ENCODE results near the gene GTPBP1. TPM values are rescaled to one million over a fixed set of nuclear protein-coding genes. Genes with fewer than 3 reads are reported as not detected.

The GTPBP1 gene
- total and polyA plus RNA-seq, 2 donors (not counting 3 experiments of a cell fraction or from before 2014, with no cell fraction given), result 29.8 to 50.3 TPM

DNA sequence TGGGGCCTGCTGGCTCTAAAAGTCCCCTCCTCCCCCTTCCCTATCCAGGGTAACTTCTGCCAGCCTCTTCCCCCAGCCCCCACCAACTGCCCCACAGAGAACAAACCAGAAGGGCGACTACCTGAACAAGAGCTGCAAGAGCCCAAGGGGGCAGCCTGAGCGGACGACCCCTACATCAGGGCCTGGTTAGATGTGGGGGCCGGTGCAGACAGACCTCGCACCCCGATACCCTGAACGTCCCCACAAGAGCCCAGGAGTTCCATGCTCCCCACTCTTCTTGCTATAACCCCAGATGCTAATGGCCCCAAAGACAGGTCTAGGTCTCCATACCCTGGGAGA lies 29.4 kb downstream of the GTPBP1 start:
- Histone ChIP-seq H3K9me1 (replicated peaks; ENCODE audit: control insufficient read depth, extremely low read depth, insufficient read depth, low read length) (no peaks in the 10 kb centered on the region), H3K27me3 (ENCODE audit: control insufficient read depth in 2 of 2, insufficient read depth in 2 of 2, low read length in 2 of 2) (no peaks in the 10 kb centered on the region), H3K9ac (replicated peaks; ENCODE audit: extremely low read depth, insufficient read depth, low read length) (no peak overlapping the region), H3K4me2 (ENCODE audit: insufficient read depth, low read length) (no peak overlapping the region), H3K4me1 (ENCODE audit: control insufficient read depth, extremely low read depth, insufficient read depth, low read length) (no peaks in the 10 kb centered on the region), H3K4me3 (replicated peaks in 1 of 3; ENCODE audit: insufficient read depth in 1 of 3, low read depth in 1 of 3, low read length in 3 of 3) (no peak overlapping the region), H3K79me2 (ENCODE audit: control insufficient read depth, insufficient read depth, low read length) (no peaks in the 10 kb centered on the region), H3K9me3 (replicated peaks; ENCODE audit: control insufficient read depth, insufficient read depth, low read length) (no peaks in the 10 kb centered on the region), H4K20me1 (replicated peaks; ENCODE audit: control insufficient read depth, extremely low read depth, insufficient read depth, low read length) (no peaks in the 10 kb centered on the region), H2AFZ (ENCODE audit: low read depth, low read length) (no peak overlapping the region), H3K27ac (ENCODE audit: insufficient read depth, low read depth, low read length) (no peak overlapping the region), H3K36me3 (ENCODE audit: control insufficient read depth in 2 of 2, extremely low read depth in 1 of 2, insufficient read depth in 2 of 2, low read length in 2 of 2) (peaks cover 8 to 54% of the 10 kb centered on the region in 2 experiments)
- no TSS peak for BruUV-seq (replicated peaks)
- dilution Hi-C loops (cut with MboI; ENCODE audit: extremely low pct_ligation_motif_present, low sequenced_read_pairs) (no loop called here), intact Hi-C loops (cut with micrococcal nuclease) (no loop called here)
- DNase-seq (ENCODE audit: low read depth, low spot score) (no peak), FAIRE-seq (no peak)
- ChIA-PET POLR2A (interaction anchor here (0.6 kb wide), 1 partner anchor 17 kb away, joined by 3 read pairs; no protein-coding TSS in a partner anchor), CTCF (interaction anchor here (1.0 to 2.9 kb wide), 2 partner anchors 10 to 31 kb away, joined by 3 to 19 read pairs; no protein-coding TSS in a partner anchor)
- TF ChIP-seq POLR2A (IDR thresholded peaks at IDR 0.05; ENCODE audit: low read depth, low read length) (peak; percentile 39), JUN (IDR thresholded peaks at IDR 0.05; ENCODE audit: borderline replicate concordance, insufficient read depth, insufficient read length, low read depth) (no peak), POLR2AphosphoS5 (IDR thresholded peaks at IDR 0.05; ENCODE audit: insufficient read depth, low read depth, low read length) (no peak)

- Histone ChIP-seq H3K27ac (ENCODE audit: insufficient read depth, low read depth, low read length) (no peak overlapping the region), H3K36me3 (ENCODE audit: control insufficient read depth in 2 of 2, extremely low read depth in 1 of 2, insufficient read depth in 2 of 2, low read length in 2 of 2) (peaks cover 7 to 56% of the 10 kb centered on the region in 2 experiments), H3K4me2 (ENCODE audit: insufficient read depth, low read length) (no peak overlapping the region), H3K9ac (replicated peaks; ENCODE audit: extremely low read depth, insufficient read depth, low read length) (no peak overlapping the region), H3K4me1 (ENCODE audit: control insufficient read depth, extremely low read depth, insufficient read depth, low read length) (no peaks in the 10 kb centered on the region), H3K4me3 (replicated peaks in 1 of 3; ENCODE audit: insufficient read depth in 1 of 3, low read depth in 1 of 3, low read length in 3 of 3) (no peak overlapping the region), H3K79me2 (ENCODE audit: control insufficient read depth, insufficient read depth, low read length) (no peaks in the 10 kb centered on the region), H4K20me1 (replicated peaks; ENCODE audit: control insufficient read depth, extremely low read depth, insufficient read depth, low read length) (no peaks in the 10 kb centered on the region), H3K27me3 (ENCODE audit: control insufficient read depth in 2 of 2, insufficient read depth in 2 of 2, low read length in 2 of 2) (no peaks in the 10 kb centered on the region), H3K9me1 (replicated peaks; ENCODE audit: control insufficient read depth, extremely low read depth, insufficient read depth, low read length) (no peaks in the 10 kb centered on the region), H3K9me3 (replicated peaks; ENCODE audit: control insufficient read depth, insufficient read depth, low read length) (no peaks in the 10 kb centered on the region), H2AFZ (ENCODE audit: low read depth, low read length) (no peak overlapping the region)
- ChIA-PET POLR2A (interaction anchor here (0.6 kb wide), 1 partner anchor 17 kb away, joined by 3 read pairs; no protein-coding TSS in a partner anchor), CTCF (interaction anchor here (0.6 to 2.9 kb wide), 4 partner anchors 11 to 31 kb away, joined by 3 to 19 read pairs (median 6); no protein-coding TSS in a partner anchor)
- TF ChIP-seq POLR2A (IDR thresholded peaks at IDR 0.05; ENCODE audit: low read depth, low read length) (peak; percentile 10), POLR2AphosphoS5 (IDR thresholded peaks at IDR 0.05; ENCODE audit: insufficient read depth, low read depth, low read length) (no peak)
- no TSS peak for BruUV-seq (replicated peaks)
- dilution Hi-C loops (cut with MboI; ENCODE audit: extremely low pct_ligation_motif_present, low sequenced_read_pairs), result no loop called here
- intact Hi-C loops (cut with micrococcal nuclease), result no loop called here
- no peak for FAIRE-seq
- no peak for DNase-seq (ENCODE audit: low read depth, low spot score)
These were observed 29.9 kb downstream of the GTPBP1 start for GRCh38 chr22:38735465-38736256.
